NT2/D1 (cell line): ENCODE results near the gene ENOX1.

Source experiments
- SUZ12 ChIP-seq: IDR thresholded peaks from 2 replicates; pipeline ENCODE4 v1.6.1; 2011; ENCODE audit not compliant: insufficient read length, insufficient read depth; ENCODE audit errors: extremely low read depth
- YY1 ChIP-seq: IDR thresholded peaks from 2 replicates; pipeline ENCODE4 v1.6.1; 2011; ENCODE audit not compliant: insufficient read length, insufficient read depth
- ZNF274 ChIP-seq: IDR thresholded peaks from 2 replicates; pipeline ENCODE4 v1.6.1; 2011; ENCODE audit warnings: mild to moderate bottlenecking, low read depth, low read length

GRCh38 chr13:43744261-43745031 lies 42.3 kb downstream of the ENOX1 start:
- TF ChIP-seq ZNF274 (no peak), YY1 (no peak), SUZ12 (no peak)
